Hippocampal formation (tissue), 2 donors: ENCODE results near the gene LGALS12.
"Not testable (repeated sequence)": the region's sequence is repeated elsewhere in the genome, so short reads cannot be mapped to it uniquely, and the experiment has no call there.

Experiments
- DNase-seq, 2 donors: peaks; one replicate each; lab custom pipeline; 2025; lab: John Stamatoyannopoulos, UW

Gene LGALS12

GRCh38 chr11:63532799-63533475 lies 27.1 kb downstream of the LGALS12 start:
- no peak for DNase-seq

- no peak for DNase-seq
Measured at GRCh38 chr11:63534076-63534475, 28.2 kb downstream of the LGALS12 start.

- no peak for DNase-seq
Measured at GRCh38 chr11:63534895-63535461, 29.1 kb downstream of the LGALS12 start.

- DNase-seq = no peak
Measured at GRCh38 chr11:63535734-63536133, 29.9 kb downstream of the LGALS12 start.

- DNase-seq = peak; percentile 50 to 82
Measured at GRCh38 chr11:63536669-63537292, 30.9 kb downstream of the LGALS12 start, which contains the start of gene PLAAT4. Gene PLAAT4, plus strand, starts transcription at chr11:63536808. Its CDS starts 61 bp downstream, at chr11:63536869.

- peak; percentile 53 to 81 for DNase-seq
Measured at GRCh38 chr11:63537293-63538101, 31.6 kb downstream of the LGALS12 start.

GRCh38 chr11:63542506-63542905 lies 36.6 kb downstream of the LGALS12 start:
- not testable (repeated sequence) for DNase-seq

GRCh38 chr11:63543711-63544110 lies 37.8 kb downstream of the LGALS12 start:
- no peak for DNase-seq

- DNase-seq = no peak
Measured at GRCh38 chr11:63547061-63547460, 41.2 kb downstream of the LGALS12 start.

GRCh38 chr11:63548178-63548577 lies 42.3 kb downstream of the LGALS12 start:
- DNase-seq = no peak

GRCh38 chr11:63549411-63549810 lies 43.5 kb downstream of the LGALS12 start:
- peak in 1 of 2 donors; percentile 38 for DNase-seq

- not testable (repeated sequence) for DNase-seq
Measured at GRCh38 chr11:63550156-63550700, 44.3 kb downstream of the LGALS12 start.

GRCh38 chr11:63551091-63551888 lies 45.4 kb downstream of the LGALS12 start:
- DNase-seq = no peak

- no peak for DNase-seq
Measured at GRCh38 chr11:63551889-63552266, 46.0 kb downstream of the LGALS12 start.

- no peak for DNase-seq
Measured at GRCh38 chr11:63552921-63553320, 47.0 kb downstream of the LGALS12 start.

GRCh38 chr11:63553759-63554158 lies 47.9 kb downstream of the LGALS12 start:
- DNase-seq = no peak

GRCh38 chr11:63554877-63555223 lies 49.0 kb downstream of the LGALS12 start:
- DNase-seq = no peak

- DNase-seq = no peak
Measured at GRCh38 chr11:63556404-63557013, 50.6 kb downstream of the LGALS12 start.

GRCh38 chr11:63557570-63557969 lies 51.7 kb downstream of the LGALS12 start:
- DNase-seq = no peak

GRCh38 chr11:63558459-63559157 lies 52.7 kb downstream of the LGALS12 start:
- DNase-seq = no peak
